Activated CD4-positive, alpha-beta T cell treated with anti-CD3 and anti-CD28 coated beads for 1 hour (primary cell): ENCODE measurements around the gene FEN1.

Source experiments
- DNase-seq: peaks from one replicate; pipeline ENCODE4 v3.0.0-alpha.2; 2020

Gene FEN1

GRCh38 chr11:61775606-61776554 is 16.8 kb upstream of the FEN1 start:
- no peak for DNase-seq

GRCh38 chr11:61776561-61777075 is 16.1 kb upstream of the FEN1 start:
- DNase-seq = no peak

GRCh38 chr11:61777234-61778090 is 15.2 kb upstream of the FEN1 start:
- DNase-seq = peak; percentile 53

GRCh38 chr11:61778357-61778886 is 14.3 kb upstream of the FEN1 start:
- no peak for DNase-seq

GRCh38 chr11:61778920-61779650 is 13.6 kb upstream of the FEN1 start:
- DNase-seq = no peak

GRCh38 chr11:61779666-61780525 is 12.8 kb upstream of the FEN1 start:
- no peak for DNase-seq

- DNase-seq = no peak
Observed at GRCh38 chr11:61780581-61781162, 12.0 kb upstream of the FEN1 start.

- DNase-seq = no peak
Observed at GRCh38 chr11:61781585-61781984, 11.1 kb upstream of the FEN1 start.

- no peak for DNase-seq
Observed at GRCh38 chr11:61782299-61782698, 10.4 kb upstream of the FEN1 start.

GRCh38 chr11:61782841-61783240 is 9.9 kb upstream of the FEN1 start:
- DNase-seq = no peak

- DNase-seq = no peak
Observed at GRCh38 chr11:61783717-61784505, 8.8 kb upstream of the FEN1 start.

- no peak for DNase-seq
Observed at GRCh38 chr11:61784506-61784805, 8.3 kb upstream of the FEN1 start.

- no peak for DNase-seq
Observed at GRCh38 chr11:61785837-61786402, 6.8 kb upstream of the FEN1 start.

GRCh38 chr11:61787928-61788491 is 4.7 kb upstream of the FEN1 start:
- no peak for DNase-seq

- DNase-seq = no peak
Observed at GRCh38 chr11:61791737-61792309, 888 bp upstream of the FEN1 start.

GRCh38 chr11:61793083-61793828 is 545 bp downstream of the FEN1 start:
- DNase-seq = no peak

- DNase-seq = no peak
Observed at GRCh38 chr11:61793829-61794204, 1.1 kb downstream of the FEN1 start.

GRCh38 chr11:61794579-61794978 is 1.9 kb downstream of the FEN1 start:
- DNase-seq = no peak

GRCh38 chr11:61795459-61795858 is 2.7 kb downstream of the FEN1 start:
- DNase-seq = no peak
